ENCODE data around the gene WAS. TPM values are rescaled to one million over a fixed set of nuclear protein-coding genes. Genes with fewer than 3 reads are reported as not detected.

Gene WAS
- total and polyA plus RNA-seq, 2 experiments from 2014 or later = 0.73 TPM; not detected in 1

- no peaks in the 10 kb centered on the region for H3K9me2 ChIP-seq (replicated peaks; ENCODE audit: insufficient read depth)
- WGBS (ENCODE audit: low lambda C conversion rate, missing lambda C conversion rate) = 66% methylated on average over 5 of the region's 5 CpGs
- no peak overlapping the region for H3K4me2 ChIP-seq
- H3K4me1 ChIP-seq (ENCODE audit: insufficient read depth) = peaks cover 10% of the 10 kb centered on the region
- H3K27ac ChIP-seq = peak overlapping the region; percentile 74
- H3K4me3 ChIP-seq = no peak overlapping the region
- no peaks in the 10 kb centered on the region for H4K20me1 ChIP-seq (ENCODE audit: insufficient read depth, poor library complexity, severe bottlenecking)
- TF ChIP-seq CTCF (IDR thresholded peaks at IDR 0.05; ENCODE audit: poor library complexity) (no peak), EZH2phosphoT487 (IDR thresholded peaks at IDR 0.05; ENCODE audit: low read depth, severe bottlenecking, unreplicated experiment) (no peak), EZH2 (IDR thresholded peaks at IDR 0.05; ENCODE audit: borderline replicate concordance) (no peak)
- H3K79me2 ChIP-seq = no peaks in the 10 kb centered on the region
- DNase-seq (ENCODE audit: low spot score) = no peak
- H3K9me3 ChIP-seq (ENCODE audit: low read depth) = no peaks in the 10 kb centered on the region
- no peaks in the 10 kb centered on the region for H3K27me3 ChIP-seq
- H3K36me3 ChIP-seq (replicated peaks; ENCODE audit: insufficient read depth, low read depth) = no peaks in the 10 kb centered on the region
- H2AFZ ChIP-seq = no peak overlapping the region
Observed at GRCh38 chrX:48714573-48714972, 31.0 kb downstream of the WAS start.

GRCh38 chrX:48715072-48715471 is 31.5 kb downstream of the WAS start:
- Histone ChIP-seq H3K4me3 (no peak overlapping the region), H3K27ac (peak overlapping the region; percentile 74), H3K9me3 (ENCODE audit: low read depth) (no peaks in the 10 kb centered on the region)

GRCh38 chrX:48715876-48716502 is 32.4 kb downstream of the WAS start:
- peaks cover 10% of the 10 kb centered on the region for H3K4me1 ChIP-seq (ENCODE audit: insufficient read depth)
- DNase-seq (ENCODE audit: low spot score) = no peak
- no peaks in the 10 kb centered on the region for H3K36me3 ChIP-seq (replicated peaks; ENCODE audit: insufficient read depth, low read depth)
- H2AFZ ChIP-seq = no peak overlapping the region
- WGBS (ENCODE audit: low lambda C conversion rate, missing lambda C conversion rate) = 79% methylated on average over 4 of the region's 4 CpGs
- no peak for TF ChIP-seq EZH2phosphoT487 (IDR thresholded peaks at IDR 0.05; ENCODE audit: low read depth, severe bottlenecking, unreplicated experiment)
- TF ChIP-seq EZH2 (IDR thresholded peaks at IDR 0.05; ENCODE audit: borderline replicate concordance) = no peak
- no peak for TF ChIP-seq CTCF (IDR thresholded peaks at IDR 0.05; ENCODE audit: poor library complexity)
- H3K27ac ChIP-seq = no peak overlapping the region
- H3K9me2 ChIP-seq (replicated peaks; ENCODE audit: insufficient read depth) = no peaks in the 10 kb centered on the region
- H4K20me1 ChIP-seq (ENCODE audit: insufficient read depth, poor library complexity, severe bottlenecking) = no peaks in the 10 kb centered on the region
- no peak overlapping the region for H3K4me2 ChIP-seq
- H3K27me3 ChIP-seq = no peaks in the 10 kb centered on the region
- no peaks in the 10 kb centered on the region for H3K9me3 ChIP-seq (ENCODE audit: low read depth)
- no peak overlapping the region for H3K4me3 ChIP-seq
- H3K79me2 ChIP-seq = no peaks in the 10 kb centered on the region

More at GRCh38 chrX:48715072-48715471, 31.5 kb downstream of the WAS start:
- WGBS (ENCODE audit: low lambda C conversion rate, missing lambda C conversion rate) = 78% methylated on average over 2 of the region's 2 CpGs
- Histone ChIP-seq H3K27me3 (no peaks in the 10 kb centered on the region), H3K4me1 (ENCODE audit: insufficient read depth) (peaks cover 10% of the 10 kb centered on the region), H3K4me2 (no peak overlapping the region), H3K9me2 (replicated peaks; ENCODE audit: insufficient read depth) (no peaks in the 10 kb centered on the region), H3K79me2 (no peaks in the 10 kb centered on the region), H3K36me3 (replicated peaks; ENCODE audit: insufficient read depth, low read depth) (no peaks in the 10 kb centered on the region), H2AFZ (no peak overlapping the region), H4K20me1 (ENCODE audit: insufficient read depth, poor library complexity, severe bottlenecking) (no peaks in the 10 kb centered on the region)
- DNase-seq (ENCODE audit: low spot score) = no peak
- TF ChIP-seq EZH2 (IDR thresholded peaks at IDR 0.05; ENCODE audit: borderline replicate concordance) (no peak), EZH2phosphoT487 (IDR thresholded peaks at IDR 0.05; ENCODE audit: low read depth, severe bottlenecking, unreplicated experiment) (no peak), CTCF (IDR thresholded peaks at IDR 0.05; ENCODE audit: poor library complexity) (no peak)
